Testis (tissue), 3 donors: ENCODE data around the gene PIGL. TPM values are rescaled to one million over a fixed set of nuclear protein-coding genes. Genes with fewer than 3 reads are reported as not detected.
"Not testable (repeated sequence)": the region's sequence is repeated elsewhere in the genome, so short reads cannot be mapped to it uniquely, and the experiment has no call there.

Source experiments
- DNase-seq: peaks from one replicate; pipeline ENCODE4 v3.0.0-alpha.2; 2019
- H3K27ac ChIP-seq, 2 donors: fragments of 200-600 bp; sonication (generic); one replicate each; pipeline ENCODE4 v1.5.1; 2019
- H3K27me3 ChIP-seq: fragments of 200-600 bp; sonication (generic); one replicate; pipeline ENCODE4 v1.5.1; 2019
- H3K36me3 ChIP-seq: fragments of 200-600 bp; sonication (generic); one replicate; pipeline ENCODE4 v1.5.1; 2017; ENCODE audit warnings: low read depth; ENCODE audit errors: missing control alignments
- H3K4me1 ChIP-seq: fragments of 200-600 bp; sonication (generic); one replicate; pipeline ENCODE4 v1.5.1; 2019
- H3K4me3 ChIP-seq, 2 donors: fragments of 200-600 bp; sonication (generic); one replicate each; pipeline ENCODE4 v1.5.1; 2017 to 2019
- H3K9me3 ChIP-seq: fragments of 200-600 bp; sonication (generic); one replicate; pipeline ENCODE4 v1.5.1; 2017
- CTCF ChIP-seq, 3 experiments: fragments of 450-650 bp in 2 of 3; fragments of 200-600 bp in 1 of 3; sonication (generic) in 1 of 3; IDR thresholded peaks; one replicate each; pipeline ENCODE4 v1.5.1; 2016 to 2019; ENCODE audit warnings: antibody characterized with exemption in 3 of 3, mild to moderate bottlenecking in 2 of 3, moderate library complexity in 1 of 3
- POLR2A ChIP-seq: fragments of 450-650 bp; IDR thresholded peaks from one replicate; pipeline ENCODE4 v1.6.1; 2017; ENCODE audit warnings: antibody characterized with exemption, mild to moderate bottlenecking, moderate library complexity
- WGBS, 2 donors: methylation state at CpG; one replicate each; pipeline ENCODE4 v1.1.5; 2018; 5-methylcytosine and 5-hydroxymethylcytosine counted together
- intact Hi-C: fragments of 100-400 bp; cut with DNase I; formaldehyde crosslinking; loops from one replicate; pipeline ENCODE4 v1.15.1; 2023; ENCODE audit warnings: low total_unique reads
- polyA plus RNA-seq: library from polyadenylated mRNA; stranded (reverse); fragments of 350-450 nt; fragmentation: Illumina TruSeq; extraction: RNeasy Lipid Tissue Mini Kit (QIAGEN cat#74804); gene quantifications from one replicate; pipeline ENCODE4 v1.2.3, GENCODE V29; 2014; ENCODE audit warnings: low read depth, low replicate concordance; ENCODE audit not compliant: insufficient read depth
- total RNA-seq, 2 donors: library from RNA; depleted of rRNA; stranded (reverse); fragments of >200 nt; gene quantifications; one replicate each; pipeline ENCODE4 v1.2.3, GENCODE V29; 2016

PIGL gene
- total and polyA plus RNA-seq, 3 donors from 2014 or later, result 31.3 to 93.9 (median 74.1) TPM

DNA sequence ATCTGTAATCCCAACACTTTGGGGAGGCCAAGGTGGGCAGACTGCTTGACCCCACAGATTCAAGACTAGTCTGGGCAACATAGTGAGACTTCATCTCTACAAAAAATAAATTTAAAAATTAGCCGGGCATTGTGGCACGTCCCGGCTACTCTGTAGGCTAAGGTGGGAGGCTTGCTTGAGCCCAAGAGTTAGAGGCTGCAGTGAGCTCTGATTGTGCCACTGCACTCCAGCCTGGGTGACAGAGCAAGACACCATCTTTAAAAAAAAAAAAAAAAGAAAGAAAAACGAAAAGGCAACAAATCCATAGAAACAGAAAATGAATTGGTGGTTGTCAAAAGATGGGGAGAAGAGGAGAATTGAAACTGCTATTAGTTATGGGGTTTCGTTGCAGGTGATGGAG, 29.4 kb upstream of the PIGL start:
- no peaks in the 10 kb centered on the region for H3K4me1 ChIP-seq
- H3K9me3 ChIP-seq, result no peaks in the 10 kb centered on the region
- 89 to 90% methylated on average over 5 of the region's 5 CpGs for WGBS, 2 donors
- intact Hi-C loops, result no loop called here
- no peaks in the 10 kb centered on the region for H3K36me3 ChIP-seq
- H3K4me3 ChIP-seq, result no peak overlapping the region
- no peaks in the 10 kb centered on the region for H3K27me3 ChIP-seq
- DNase-seq, result no peak
- H3K27ac ChIP-seq, result no peak overlapping the region
- TF ChIP-seq POLR2A (no peak), CTCF (IDR thresholded peaks at IDR 0.05) (no peak)

- no peak for DNase-seq
- intact Hi-C loops, result no loop called here
These were observed 27.1 kb upstream of the PIGL start for GRCh38 chr17:16189791-16190348.

GRCh38 chr17:16190703-16191360, 26.2 kb upstream of the PIGL start:
- Histone ChIP-seq H3K27me3 (no peaks in the 10 kb centered on the region), H3K36me3 (no peaks in the 10 kb centered on the region), H3K27ac (no peak overlapping the region), H3K4me1 (no peaks in the 10 kb centered on the region), H3K4me3 (no peak overlapping the region), H3K9me3 (no peaks in the 10 kb centered on the region)
- TF ChIP-seq POLR2A (no peak), CTCF (IDR thresholded peaks at IDR 0.05) (no peak)
- intact Hi-C loops, result no loop called here
- DNase-seq, result no peak
- 75 to 82% methylated on average over 4 of the region's 4 CpGs for WGBS, 2 donors

More at GRCh38 chr17:16189791-16190348, 27.1 kb upstream of the PIGL start:
- no peaks in the 10 kb centered on the region for H3K4me1 ChIP-seq
- H3K27me3 ChIP-seq, result no peaks in the 10 kb centered on the region
- no peaks in the 10 kb centered on the region for H3K36me3 ChIP-seq
- no peaks in the 10 kb centered on the region for H3K9me3 ChIP-seq
- TF ChIP-seq POLR2A, result no peak
- no peak for TF ChIP-seq CTCF (IDR thresholded peaks at IDR 0.05)
- no peak overlapping the region for H3K4me3 ChIP-seq
- 71 to 82% methylated on average over 3 of the region's 3 CpGs for WGBS, 2 donors
- H3K27ac ChIP-seq, result no peak overlapping the region

GRCh38 chr17:16191604-16192003, 25.4 kb upstream of the PIGL start:
- DNase-seq, result no peak
- no peak overlapping the region for H3K27ac ChIP-seq
- H3K9me3 ChIP-seq, result no peaks in the 10 kb centered on the region
- H3K36me3 ChIP-seq, result no peaks in the 10 kb centered on the region
- TF ChIP-seq CTCF (IDR thresholded peaks at IDR 0.05) (no peak), POLR2A (no peak)
- WGBS, 2 donors, result 85 to 87% methylated on average over 3 of the region's 3 CpGs
- intact Hi-C loops, result no loop called here
- no peak overlapping the region for H3K4me3 ChIP-seq
- no peaks in the 10 kb centered on the region for H3K4me1 ChIP-seq
- H3K27me3 ChIP-seq, result no peaks in the 10 kb centered on the region

GRCh38 chr17:16194307-16194835, 22.6 kb upstream of the PIGL start:
- H3K9me3 ChIP-seq, H3K36me3 ChIP-seq, H3K4me3 ChIP-seq, DNase-seq, H3K27me3 ChIP-seq, H3K27ac ChIP-seq, intact Hi-C loops, H3K4me1 ChIP-seq: not testable (repeated sequence)
- 63 to 65% methylated on average over 2 of the region's 2 CpGs for WGBS, 2 donors
